HG03457 (cell line): Measurements from ENCODE around the gene ATP6V1B1.

Source experiments
- ATAC-seq: cut with Tn5 transposase; IDR thresholded peaks from one replicate; pipeline ENCODE4 v1.9.1; 2021; ENCODE audit warnings: moderate number of reproducible peaks; ENCODE audit not compliant: unreplicated experiment

ATP6V1B1 gene

GRCh38 chr2:70901227-70902066 lies 34.3 kb upstream of the ATP6V1B1 start:
- no peak for ATAC-seq

GRCh38 chr2:70902067-70902442 lies 33.6 kb upstream of the ATP6V1B1 start:
- ATAC-seq, result no peak

GRCh38 chr2:70902579-70902978 lies 33.1 kb upstream of the ATP6V1B1 start:
- ATAC-seq, result no peak

GRCh38 chr2:70903171-70903570 lies 32.5 kb upstream of the ATP6V1B1 start:
- ATAC-seq, result no peak

GRCh38 chr2:70903641-70904340 lies 31.9 kb upstream of the ATP6V1B1 start:
- ATAC-seq, result no peak

- no peak for ATAC-seq
Measured at GRCh38 chr2:70904371-70905216, 31.1 kb upstream of the ATP6V1B1 start.

GRCh38 chr2:70905443-70906421 lies 30.0 kb upstream of the ATP6V1B1 start:
- no peak for ATAC-seq

GRCh38 chr2:70906439-70907005 lies 29.2 kb upstream of the ATP6V1B1 start:
- no peak for ATAC-seq

GRCh38 chr2:70907130-70908057 lies 28.3 kb upstream of the ATP6V1B1 start:
- no peak for ATAC-seq

GRCh38 chr2:70916291-70916690 lies 19.4 kb upstream of the ATP6V1B1 start:
- no peak for ATAC-seq

- ATAC-seq, result no peak
Measured at GRCh38 chr2:70918016-70918415, 17.7 kb upstream of the ATP6V1B1 start.

- ATAC-seq, result no peak
Measured at GRCh38 chr2:70919672-70920366, 15.9 kb upstream of the ATP6V1B1 start.

GRCh38 chr2:70920367-70920715 lies 15.4 kb upstream of the ATP6V1B1 start:
- no peak for ATAC-seq

GRCh38 chr2:70921031-70921430 lies 14.7 kb upstream of the ATP6V1B1 start:
- no peak for ATAC-seq

GRCh38 chr2:70921839-70922234 lies 13.9 kb upstream of the ATP6V1B1 start:
- no peak for ATAC-seq

GRCh38 chr2:70922235-70923234 lies 13.2 kb upstream of the ATP6V1B1 start:
- ATAC-seq, result no peak

- no peak for ATAC-seq
Measured at GRCh38 chr2:70923378-70924015, 12.2 kb upstream of the ATP6V1B1 start.
